ENCODE results near the gene DCP1A.
"Not testable (repeated sequence)": the region's sequence is repeated elsewhere in the genome, so short reads cannot be mapped to it uniquely, and the experiment has no call there.

Gene DCP1A

GRCh38 chr3:53328746-53329145 is 18.6 kb downstream of the DCP1A start:
- no peak for DNase-seq (ENCODE audit: low spot score)

- not testable (repeated sequence) for DNase-seq (ENCODE audit: low spot score)
Measured at GRCh38 chr3:53327986-53328385, 19.4 kb downstream of the DCP1A start.

GRCh38 chr3:53324105-53324504 is 23.2 kb downstream of the DCP1A start:
- no peak for DNase-seq (ENCODE audit: low spot score)

GRCh38 chr3:53320697-53321096 is 26.6 kb downstream of the DCP1A start:
- DNase-seq (ENCODE audit: low spot score): no peak

GRCh38 chr3:53318522-53318921 is 28.8 kb downstream of the DCP1A start:
- DNase-seq (ENCODE audit: low spot score): no peak

GRCh38 chr3:53312832-53313231 is 34.5 kb downstream of the DCP1A start:
- no peak for DNase-seq (ENCODE audit: low spot score)

- no peak for DNase-seq (ENCODE audit: low spot score)
Measured at GRCh38 chr3:53311882-53312281, 35.5 kb downstream of the DCP1A start.

- no peak for DNase-seq (ENCODE audit: low spot score)
Measured at GRCh38 chr3:53303957-53304356, 43.4 kb downstream of the DCP1A start.

- no peak for DNase-seq (ENCODE audit: low spot score)
Measured at GRCh38 chr3:53303549-53303948, 43.8 kb downstream of the DCP1A start.

GRCh38 chr3:53300826-53301225 is 46.5 kb downstream of the DCP1A start:
- DNase-seq (ENCODE audit: low spot score): no peak

GRCh38 chr3:53299611-53300023 is 47.7 kb downstream of the DCP1A start:
- not testable (repeated sequence) for DNase-seq (ENCODE audit: low spot score)

- DNase-seq (ENCODE audit: low spot score): no peak
Measured at GRCh38 chr3:53295410-53295809, 51.9 kb downstream of the DCP1A start.

GRCh38 chr3:53293867-53294266 is 53.5 kb downstream of the DCP1A start:
- DNase-seq (ENCODE audit: low spot score): no peak

GRCh38 chr3:53288214-53288613 is 59.1 kb downstream of the DCP1A start:
- no peak for DNase-seq (ENCODE audit: low spot score)

GRCh38 chr3:53287131-53287629 is 60.2 kb downstream of the DCP1A start:
- no peak for DNase-seq (ENCODE audit: low spot score)

GRCh38 chr3:53286727-53287126 is 60.6 kb downstream of the DCP1A start:
- no peak for DNase-seq (ENCODE audit: low spot score)

- no peak for DNase-seq (ENCODE audit: low spot score)
Measured at GRCh38 chr3:53282581-53282980, 64.8 kb downstream of the DCP1A start.

GRCh38 chr3:53278667-53279066 is 68.7 kb downstream of the DCP1A start:
- no peak for DNase-seq (ENCODE audit: low spot score)

- DNase-seq (ENCODE audit: low spot score): no peak
Measured at GRCh38 chr3:53274938-53275605, 72.3 kb downstream of the DCP1A start.

- no peak for DNase-seq (ENCODE audit: low spot score)
Measured at GRCh38 chr3:53273146-53273670, 74.1 kb downstream of the DCP1A start.

GRCh38 chr3:53269888-53270880 is 77.2 kb downstream of the DCP1A start:
- peak; percentile 70 for DNase-seq (ENCODE audit: low spot score)

- not testable (repeated sequence) for DNase-seq (ENCODE audit: low spot score)
Measured at GRCh38 chr3:53269193-53269592, 78.2 kb downstream of the DCP1A start.

GRCh38 chr3:53267766-53268165 is 79.6 kb downstream of the DCP1A start:
- no peak for DNase-seq (ENCODE audit: low spot score)
